Measurements from ENCODE around the gene SPATA13.

SPATA13 gene

GRCh38 chr13:24167666-24168391 lies 7.3 kb downstream of the SPATA13 start:
- DNase-seq (ENCODE audit: low read depth): no peak

GRCh38 chr13:24168392-24168750 lies 7.9 kb downstream of the SPATA13 start:
- no peak for DNase-seq (ENCODE audit: low read depth)

- DNase-seq (ENCODE audit: low read depth): no peak
Observed at GRCh38 chr13:24168979-24169378, 8.5 kb downstream of the SPATA13 start.

- no peak for DNase-seq (ENCODE audit: low read depth)
Observed at GRCh38 chr13:24172071-24172470, 11.6 kb downstream of the SPATA13 start.

GRCh38 chr13:24173795-24174194 lies 13.3 kb downstream of the SPATA13 start:
- no peak for DNase-seq (ENCODE audit: low read depth)

- DNase-seq (ENCODE audit: low read depth): no peak
Observed at GRCh38 chr13:24175847-24176246, 15.3 kb downstream of the SPATA13 start.

GRCh38 chr13:24176351-24177101 lies 16.0 kb downstream of the SPATA13 start:
- DNase-seq (ENCODE audit: low read depth): no peak

GRCh38 chr13:24178847-24179485 lies 18.4 kb downstream of the SPATA13 start:
- DNase-seq (ENCODE audit: low read depth): no peak

GRCh38 chr13:24179486-24179850 lies 18.9 kb downstream of the SPATA13 start:
- DNase-seq (ENCODE audit: low read depth): no peak

GRCh38 chr13:24180750-24181377 lies 20.3 kb downstream of the SPATA13 start:
- DNase-seq (ENCODE audit: low read depth): no peak

GRCh38 chr13:24181991-24182702 lies 21.6 kb downstream of the SPATA13 start:
- DNase-seq (ENCODE audit: low read depth): no peak

GRCh38 chr13:24182703-24183081 lies 22.2 kb downstream of the SPATA13 start:
- DNase-seq (ENCODE audit: low read depth): no peak

GRCh38 chr13:24183741-24184182 lies 23.2 kb downstream of the SPATA13 start:
- no peak for DNase-seq (ENCODE audit: low read depth)

- DNase-seq (ENCODE audit: low read depth): no peak
Observed at GRCh38 chr13:24184265-24184841, 23.8 kb downstream of the SPATA13 start.

GRCh38 chr13:24184882-24185281 lies 24.4 kb downstream of the SPATA13 start:
- DNase-seq (ENCODE audit: low read depth): no peak

GRCh38 chr13:24185591-24186232 lies 25.2 kb downstream of the SPATA13 start:
- DNase-seq (ENCODE audit: low read depth): no peak

GRCh38 chr13:24187185-24187584 lies 26.7 kb downstream of the SPATA13 start:
- DNase-seq (ENCODE audit: low read depth): no peak

GRCh38 chr13:24192057-24192810 lies 31.7 kb downstream of the SPATA13 start:
- DNase-seq (ENCODE audit: low read depth): no peak

GRCh38 chr13:24192811-24193162 lies 32.3 kb downstream of the SPATA13 start:
- no peak for DNase-seq (ENCODE audit: low read depth)

- DNase-seq (ENCODE audit: low read depth): no peak
Observed at GRCh38 chr13:24194447-24194846, 33.9 kb downstream of the SPATA13 start.

GRCh38 chr13:24195626-24196025 lies 35.1 kb downstream of the SPATA13 start:
- DNase-seq (ENCODE audit: low read depth): no peak

Data from CMK (cell line).